AG10803 (cell line): Measurements from ENCODE around the gene APOA4.

Source experiments
- DNase-seq: peaks from one replicate; pipeline ENCODE4 v3.0.0; 2010; ENCODE audit warnings: low read depth
- H3K4me3 ChIP-seq: 2 replicates; pipeline ENCODE4 v1.5.1; 2011; ENCODE audit warnings: mild to moderate bottlenecking, low read length, control low read depth
- TF ChIP-seq, protein P1 (sequence below): conservative IDR thresholded peaks from 2 replicates; pipeline ENCODE4 v1.5.1; 2011; ENCODE audit warnings: mild to moderate bottlenecking, low read length, control low read depth, inconsistent platforms

The APOA4 gene

DNA sequence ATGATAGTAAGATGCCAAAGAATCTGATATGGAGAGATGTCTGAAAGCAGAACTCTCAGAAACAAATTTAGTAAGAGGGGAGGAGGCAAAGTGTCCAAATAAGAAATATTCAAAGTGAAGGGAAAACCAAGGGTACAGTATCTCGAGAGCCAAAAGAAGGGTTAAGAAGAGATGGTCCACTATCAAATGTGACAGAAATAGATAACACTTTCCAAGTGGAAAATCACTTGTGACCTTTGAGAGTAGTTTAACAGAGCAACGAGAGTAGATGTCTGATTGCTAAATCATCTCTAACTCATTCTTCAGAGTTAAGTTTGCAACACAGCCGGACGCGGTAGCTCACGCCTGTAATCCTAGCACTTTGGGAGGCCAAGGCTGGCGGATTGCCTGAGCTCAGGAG lies 46.0 kb downstream of the APOA4 start:
- no peak for DNase-seq
- no peak overlapping the region for H3K4me3 ChIP-seq
- TF ChIP-seq, protein P1, sequence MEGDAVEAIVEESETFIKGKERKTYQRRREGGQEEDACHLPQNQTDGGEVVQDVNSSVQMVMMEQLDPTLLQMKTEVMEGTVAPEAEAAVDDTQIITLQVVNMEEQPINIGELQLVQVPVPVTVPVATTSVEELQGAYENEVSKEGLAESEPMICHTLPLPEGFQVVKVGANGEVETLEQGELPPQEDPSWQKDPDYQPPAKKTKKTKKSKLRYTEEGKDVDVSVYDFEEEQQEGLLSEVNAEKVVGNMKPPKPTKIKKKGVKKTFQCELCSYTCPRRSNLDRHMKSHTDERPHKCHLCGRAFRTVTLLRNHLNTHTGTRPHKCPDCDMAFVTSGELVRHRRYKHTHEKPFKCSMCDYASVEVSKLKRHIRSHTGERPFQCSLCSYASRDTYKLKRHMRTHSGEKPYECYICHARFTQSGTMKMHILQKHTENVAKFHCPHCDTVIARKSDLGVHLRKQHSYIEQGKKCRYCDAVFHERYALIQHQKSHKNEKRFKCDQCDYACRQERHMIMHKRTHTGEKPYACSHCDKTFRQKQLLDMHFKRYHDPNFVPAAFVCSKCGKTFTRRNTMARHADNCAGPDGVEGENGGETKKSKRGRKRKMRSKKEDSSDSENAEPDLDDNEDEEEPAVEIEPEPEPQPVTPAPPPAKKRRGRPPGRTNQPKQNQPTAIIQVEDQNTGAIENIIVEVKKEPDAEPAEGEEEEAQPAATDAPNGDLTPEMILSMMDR = no peak

DNA sequence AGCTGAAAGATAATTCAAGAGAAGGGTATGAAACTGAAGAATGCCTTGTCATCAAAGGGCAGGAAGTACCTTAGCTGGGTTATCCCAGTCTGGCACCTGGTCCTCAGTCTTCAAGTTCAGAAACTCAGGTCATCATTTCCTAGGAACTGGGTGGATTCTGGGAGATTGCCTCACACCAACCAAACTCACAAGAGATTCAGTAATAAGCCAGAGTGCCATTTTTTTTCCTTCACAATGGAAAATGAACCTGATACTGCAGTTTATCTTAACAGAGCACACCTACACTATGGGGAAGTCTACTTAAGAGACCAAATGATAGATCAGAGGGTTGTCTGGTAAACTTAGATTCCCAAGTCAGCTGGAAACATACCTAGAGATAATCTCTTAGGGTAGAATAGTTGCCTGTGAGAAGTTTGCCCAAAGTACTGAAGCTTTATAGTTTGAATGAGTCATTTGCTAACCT lies 46.6 kb downstream of the APOA4 start:
- TF ChIP-seq, protein P1 = no peak
- H3K4me3 ChIP-seq = no peak overlapping the region
- no peak for DNase-seq

DNA sequence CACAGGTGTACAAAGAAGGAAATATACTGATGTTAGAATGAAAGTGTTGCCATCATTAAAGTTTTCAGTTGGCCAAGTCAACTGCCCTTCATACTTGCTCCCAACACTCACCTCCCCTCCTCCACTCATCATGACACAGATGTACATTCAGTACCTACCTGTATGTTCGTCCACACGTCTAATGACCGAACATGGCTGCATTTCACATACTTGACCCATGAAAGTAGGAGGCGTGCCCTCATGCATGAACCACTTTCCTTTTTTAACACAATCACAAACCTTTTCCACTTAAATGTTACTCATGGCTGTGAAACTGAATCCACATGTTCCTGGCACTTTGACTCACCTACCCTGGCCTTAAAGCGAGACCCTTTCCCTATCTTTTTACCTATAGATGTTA lies 47.1 kb downstream of the APOA4 start:
- DNase-seq = no peak
- no peak overlapping the region for H3K4me3 ChIP-seq
- TF ChIP-seq, protein P1 = no peak

DNA sequence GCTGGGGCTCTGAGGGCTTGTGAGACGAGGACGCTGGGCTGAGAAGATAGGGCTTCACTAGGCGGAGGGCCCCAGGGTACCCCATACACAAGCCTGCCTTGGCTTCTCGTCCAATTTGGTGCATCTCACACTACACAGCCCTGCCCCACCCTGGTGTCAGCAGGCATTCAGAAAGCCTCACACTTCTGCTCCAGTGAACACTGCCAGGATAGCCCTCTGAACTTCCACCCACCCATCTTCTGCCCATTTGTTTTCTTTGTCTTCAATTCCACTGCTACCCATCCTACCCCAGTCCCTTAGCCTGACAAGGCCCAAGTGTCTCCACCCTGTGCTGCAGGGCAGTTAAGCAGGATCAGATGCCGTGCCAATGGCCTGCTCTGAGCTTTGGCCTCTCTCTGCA lies 48.4 kb downstream of the APOA4 start:
- H3K4me3 ChIP-seq = no peak overlapping the region
- TF ChIP-seq, protein P1 = no peak
- no peak for DNase-seq

DNA sequence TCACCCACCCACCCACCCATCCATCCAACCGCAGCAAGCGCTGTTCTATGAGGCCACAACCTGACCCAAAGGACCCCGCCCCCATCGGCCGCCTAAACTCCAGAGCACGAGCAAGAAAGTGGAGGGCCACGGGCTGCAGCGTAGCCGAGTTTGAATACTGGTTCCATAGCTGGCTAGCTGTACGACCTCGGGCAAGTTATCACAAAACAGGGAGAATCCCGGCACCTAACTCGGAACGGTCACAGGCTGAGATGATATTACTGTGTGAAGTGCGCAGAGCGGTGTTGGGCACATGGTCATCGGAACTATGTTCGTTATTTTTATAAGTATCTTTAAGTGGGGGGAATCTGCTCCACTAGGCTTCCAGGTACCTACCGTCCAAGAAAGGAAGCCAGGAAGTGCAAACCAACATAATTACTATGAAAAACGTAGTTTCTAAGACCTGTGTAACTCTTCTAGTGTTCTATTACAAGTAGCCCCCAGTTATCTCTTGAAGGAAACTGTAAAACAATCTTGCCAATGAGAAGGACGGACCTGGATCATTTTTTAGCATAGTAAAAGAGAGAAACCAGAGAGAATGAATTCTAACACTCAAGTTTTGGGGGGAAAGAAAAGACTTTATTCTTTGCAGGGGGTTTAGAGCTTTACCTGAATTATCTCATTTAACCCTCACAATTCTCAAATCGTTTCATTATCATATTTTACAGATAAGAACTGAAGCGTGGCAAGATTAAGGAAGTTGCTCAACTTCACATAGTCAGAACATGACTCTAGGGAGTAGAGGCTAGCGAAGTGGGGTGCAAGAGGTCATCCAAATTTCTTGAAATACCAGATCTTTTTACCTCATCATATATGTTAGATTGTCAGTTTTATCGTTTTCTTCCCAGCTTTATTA lies 49.7 kb downstream of the APOA4 start:
- H3K4me3 ChIP-seq = peak overlapping the region; percentile 83
- TF ChIP-seq, protein P1 = no peak
- no peak for DNase-seq

DNA sequence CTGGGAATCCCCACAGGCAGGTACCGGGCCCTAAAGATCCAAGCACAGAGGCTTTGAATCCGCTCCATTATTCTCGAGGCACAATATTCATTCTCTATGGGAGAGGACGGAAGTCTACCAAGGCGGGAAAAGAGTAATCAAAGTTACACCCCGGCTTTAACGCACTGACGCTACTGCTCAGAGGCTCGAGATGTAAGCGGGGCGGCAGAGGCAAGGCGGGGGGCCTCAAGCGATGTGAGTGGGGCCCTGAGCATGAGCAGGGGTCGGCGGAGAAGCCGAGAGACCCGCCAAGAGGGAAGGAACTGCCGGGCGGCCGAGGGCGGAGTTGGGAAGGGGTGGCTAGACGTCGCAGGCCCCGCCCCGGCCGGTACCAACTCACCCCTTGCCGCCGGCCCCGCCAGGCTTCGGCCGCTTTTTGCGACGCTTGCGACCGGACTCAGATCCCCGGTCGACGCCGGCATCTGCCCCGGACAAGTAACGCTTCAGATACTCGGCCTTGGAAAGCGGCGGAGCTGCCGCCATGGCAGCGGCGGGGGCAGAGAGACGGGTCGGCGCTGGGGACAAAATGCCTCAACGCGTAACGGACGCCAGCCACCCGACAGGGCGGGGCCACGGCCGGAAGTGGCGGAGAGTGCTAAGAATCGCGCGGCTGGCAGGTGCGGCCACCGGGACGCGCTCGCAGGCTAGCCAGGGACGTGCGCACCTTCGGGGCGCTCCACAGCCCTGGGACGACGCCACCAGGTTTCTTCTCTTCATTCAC lies 50.5 kb downstream of the APOA4 start, which contains the start of gene BUD13:
BUD13 (minus strand) TSS at position 545 of the 760 bp plus-strand sequence; CDS start at position 522, 23 bp downstream.
- peak within 1 kb of the TSS; percentile 83 for H3K4me3 ChIP-seq
- TF ChIP-seq, protein P1 = no peak
- peak; percentile 79 for DNase-seq
